ENCODE data around the gene POLR2E. TPM values are rescaled to one million over a fixed set of nuclear protein-coding genes. Genes with fewer than 3 reads are reported as not detected.

POLR2E gene
- total and polyA plus RNA-seq, 2 experiments from 2014 or later, result 257 to 286 TPM

- Mint-ChIP-seq H3K4me1 (peaks cover 15% of the 10 kb centered on the region), H3K9me3 (peaks cover 2% of the 10 kb centered on the region; the same call in 2 of the 3 replicates), H3K4me3 (no peak overlapping the region; the same call in 2 of the 3 replicates), H3K36me3 (ENCODE audit: low read depth) (peaks cover 54% of the 10 kb centered on the region), H3K27me3 (ENCODE audit: insufficient read depth, low read depth, poor library complexity) (peaks cover 46% of the 10 kb centered on the region), H3K27ac (no peak overlapping the region)
- Histone ChIP-seq H3K9me2 (ENCODE audit: insufficient read depth) (no peaks in the 10 kb centered on the region), H3K36me3 (ENCODE audit: insufficient read depth) (peaks cover 22% of the 10 kb centered on the region), H3K79me2 (replicated peaks; ENCODE audit: insufficient read depth) (peaks cover 6% of the 10 kb centered on the region; the same call in 1 of the 2 replicates), H3F3A (replicated peaks; ENCODE audit: low read depth) (peaks cover 46% of the 10 kb centered on the region), H3K4me3 (no peak overlapping the region), H4K20me1 (replicated peaks; ENCODE audit: insufficient read depth) (peaks cover 10% of the 10 kb centered on the region; the same call in 1 of the 2 replicates), H3K27ac (ENCODE audit: low read depth) (no peak overlapping the region), H2AFZ (no peak overlapping the region), H3K27me3 (ENCODE audit: insufficient read depth) (no peaks in the 10 kb centered on the region), H3K4me1 (ENCODE audit: insufficient read depth) (peaks cover 10% of the 10 kb centered on the region), H3K4me2 (no peak overlapping the region)
- DNase-seq (ENCODE audit: low spot score) (no peak), ATAC-seq (no peak)
- no peak for TF ChIP-seq POLR2AphosphoS5 (IDR thresholded peaks at IDR 0.05; ENCODE audit: low read depth)
- TF ChIP-seq, protein P1, sequence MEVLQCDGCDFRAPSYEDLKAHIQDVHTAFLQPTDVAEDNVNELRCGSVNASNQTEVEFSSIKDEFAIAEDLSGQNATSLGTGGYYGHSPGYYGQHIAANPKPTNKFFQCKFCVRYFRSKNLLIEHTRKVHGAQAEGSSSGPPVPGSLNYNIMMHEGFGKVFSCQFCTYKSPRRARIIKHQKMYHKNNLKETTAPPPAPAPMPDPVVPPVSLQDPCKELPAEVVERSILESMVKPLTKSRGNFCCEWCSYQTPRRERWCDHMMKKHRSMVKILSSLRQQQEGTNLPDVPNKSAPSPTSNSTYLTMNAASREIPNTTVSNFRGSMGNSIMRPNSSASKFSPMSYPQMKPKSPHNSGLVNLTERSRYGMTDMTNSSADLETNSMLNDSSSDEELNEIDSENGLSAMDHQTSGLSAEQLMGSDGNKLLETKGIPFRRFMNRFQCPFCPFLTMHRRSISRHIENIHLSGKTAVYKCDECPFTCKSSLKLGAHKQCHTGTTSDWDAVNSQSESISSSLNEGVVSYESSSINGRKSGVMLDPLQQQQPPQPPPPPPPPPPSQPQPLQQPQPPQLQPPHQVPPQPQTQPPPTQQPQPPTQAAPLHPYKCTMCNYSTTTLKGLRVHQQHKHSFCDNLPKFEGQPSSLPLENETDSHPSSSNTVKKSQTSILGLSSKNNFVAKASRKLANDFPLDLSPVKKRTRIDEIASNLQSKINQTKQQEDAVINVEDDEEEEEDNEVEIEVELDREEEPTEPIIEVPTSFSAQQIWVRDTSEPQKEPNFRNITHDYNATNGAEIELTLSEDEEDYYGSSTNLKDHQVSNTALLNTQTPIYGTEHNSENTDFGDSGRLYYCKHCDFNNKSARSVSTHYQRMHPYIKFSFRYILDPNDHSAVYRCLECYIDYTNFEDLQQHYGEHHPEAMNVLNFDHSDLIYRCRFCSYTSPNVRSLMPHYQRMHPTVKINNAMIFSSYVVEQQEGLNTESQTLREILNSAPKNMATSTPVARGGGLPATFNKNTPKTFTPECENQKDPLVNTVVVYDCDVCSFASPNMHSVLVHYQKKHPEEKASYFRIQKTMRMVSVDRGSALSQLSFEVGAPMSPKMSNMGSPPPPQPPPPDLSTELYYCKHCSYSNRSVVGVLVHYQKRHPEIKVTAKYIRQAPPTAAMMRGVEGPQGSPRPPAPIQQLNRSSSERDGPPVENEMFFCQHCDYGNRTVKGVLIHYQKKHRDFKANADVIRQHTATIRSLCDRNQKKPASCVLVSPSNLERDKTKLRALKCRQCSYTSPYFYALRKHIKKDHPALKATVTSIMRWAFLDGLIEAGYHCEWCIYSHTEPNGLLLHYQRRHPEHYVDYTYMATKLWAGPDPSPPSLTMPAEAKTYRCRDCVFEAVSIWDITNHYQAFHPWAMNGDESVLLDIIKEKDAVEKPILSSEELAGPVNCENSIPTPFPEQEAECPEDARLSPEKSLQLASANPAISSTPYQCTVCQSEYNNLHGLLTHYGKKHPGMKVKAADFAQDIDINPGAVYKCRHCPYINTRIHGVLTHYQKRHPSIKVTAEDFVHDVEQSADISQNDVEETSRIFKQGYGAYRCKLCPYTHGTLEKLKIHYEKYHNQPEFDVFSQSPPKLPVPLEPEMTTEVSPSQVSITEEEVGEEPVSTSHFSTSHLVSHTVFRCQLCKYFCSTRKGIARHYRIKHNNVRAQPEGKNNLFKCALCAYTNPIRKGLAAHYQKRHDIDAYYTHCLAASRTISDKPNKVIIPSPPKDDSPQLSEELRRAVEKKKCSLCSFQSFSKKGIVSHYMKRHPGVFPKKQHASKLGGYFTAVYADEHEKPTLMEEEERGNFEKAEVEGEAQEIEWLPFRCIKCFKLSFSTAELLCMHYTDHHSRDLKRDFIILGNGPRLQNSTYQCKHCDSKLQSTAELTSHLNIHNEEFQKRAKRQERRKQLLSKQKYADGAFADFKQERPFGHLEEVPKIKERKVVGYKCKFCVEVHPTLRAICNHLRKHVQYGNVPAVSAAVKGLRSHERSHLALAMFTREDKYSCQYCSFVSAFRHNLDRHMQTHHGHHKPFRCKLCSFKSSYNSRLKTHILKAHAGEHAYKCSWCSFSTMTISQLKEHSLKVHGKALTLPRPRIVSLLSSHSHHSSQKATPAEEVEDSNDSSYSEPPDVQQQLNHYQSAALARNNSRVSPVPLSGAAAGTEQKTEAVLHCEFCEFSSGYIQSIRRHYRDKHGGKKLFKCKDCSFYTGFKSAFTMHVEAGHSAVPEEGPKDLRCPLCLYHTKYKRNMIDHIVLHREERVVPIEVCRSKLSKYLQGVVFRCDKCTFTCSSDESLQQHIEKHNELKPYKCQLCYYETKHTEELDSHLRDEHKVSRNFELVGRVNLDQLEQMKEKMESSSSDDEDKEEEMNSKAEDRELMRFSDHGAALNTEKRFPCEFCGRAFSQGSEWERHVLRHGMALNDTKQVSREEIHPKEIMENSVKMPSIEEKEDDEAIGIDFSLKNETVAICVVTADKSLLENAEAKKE (CRISPR knock-in tag; IDR thresholded peaks at IDR 0.05), result no peak
- TF ChIP-seq EZH2 (IDR thresholded peaks at IDR 0.05; ENCODE audit: low read depth, unreplicated experiment), result no peak
- no peak for TF ChIP-seq ZNF331 (CRISPR knock-in tag; IDR thresholded peaks at IDR 0.05; ENCODE audit: low read depth)
- TF ChIP-seq JUNB (IDR thresholded peaks at IDR 0.05; ENCODE audit: unreplicated experiment), result no peak
Measured at GRCh38 chr19:1037621-1038064, 57.5 kb downstream of the POLR2E start.

Other genes starting within 250 kb of the POLR2E start
- not detected in 2 replicates for gene ELANE, start 243.1 kb downstream of the POLR2E start, total RNA-seq (2014; rRNA removed; shearing (Covaris generic))
- not detected in 2 replicates for gene ELANE, start 243.1 kb downstream of the POLR2E start, polyA plus RNA-seq (2016; fragmentation: Nextera tagmentation; extraction: Ambion mirVana)
- gene CFD, start 235.7 kb downstream of the POLR2E start, total RNA-seq (2014; rRNA removed; shearing (Covaris generic)), result 0.90 and 3.5 TPM in 2 replicates
- gene CFD, start 235.7 kb downstream of the POLR2E start, polyA plus RNA-seq (2016; fragmentation: Nextera tagmentation; extraction: Ambion mirVana), result 3.4 and 4.7 TPM in 2 replicates
- 62.3 and 73.6 TPM in 2 replicates for gene MED16, start 202.2 kb downstream of the POLR2E start, total RNA-seq (2014; rRNA removed; shearing (Covaris generic))
- 52.7 and 58.7 TPM in 2 replicates for gene MED16, start 202.2 kb downstream of the POLR2E start, polyA plus RNA-seq (2016; fragmentation: Nextera tagmentation; extraction: Ambion mirVana)
- gene RNU6-9, start 201.9 kb downstream of the POLR2E start, total RNA-seq (2014; rRNA removed; shearing (Covaris generic)), result not detected in 2 replicates
- gene RNU6-9, start 201.9 kb downstream of the POLR2E start, polyA plus RNA-seq (2016; fragmentation: Nextera tagmentation; extraction: Ambion mirVana), result not detected in 2 replicates
- 87.1 and 87.8 TPM in 2 replicates for gene R3HDM4, start 182.2 kb downstream of the POLR2E start, total RNA-seq (2014; rRNA removed; shearing (Covaris generic))
- 76.5 and 87.4 TPM in 2 replicates for gene R3HDM4, start 182.2 kb downstream of the POLR2E start, polyA plus RNA-seq (2016; fragmentation: Nextera tagmentation; extraction: Ambion mirVana)
- 2.4 and 4.0 TPM in 2 replicates for gene KISS1R, start 178.0 kb downstream of the POLR2E start, total RNA-seq (2014; rRNA removed; shearing (Covaris generic))
- 0.78 and 1.0 TPM in 2 replicates for gene KISS1R, start 178.0 kb downstream of the POLR2E start, polyA plus RNA-seq (2016; fragmentation: Nextera tagmentation; extraction: Ambion mirVana)
- 48.8 and 51.6 TPM in 2 replicates for gene ARID3A, start 169.3 kb downstream of the POLR2E start, total RNA-seq (2014; rRNA removed; shearing (Covaris generic))
- 33.6 and 36.6 TPM in 2 replicates for gene ARID3A, start 169.3 kb downstream of the POLR2E start, polyA plus RNA-seq (2016; fragmentation: Nextera tagmentation; extraction: Ambion mirVana)
- 112 and 157 TPM in 2 replicates for gene WDR18, start 111.0 kb downstream of the POLR2E start, total RNA-seq (2014; rRNA removed; shearing (Covaris generic))
- 155 and 156 TPM in 2 replicates for gene WDR18, start 111.0 kb downstream of the POLR2E start, polyA plus RNA-seq (2016; fragmentation: Nextera tagmentation; extraction: Ambion mirVana)
- 0.23 and 2.8 TPM in 2 replicates for gene GRIN3B, start 95.0 kb downstream of the POLR2E start, total RNA-seq (2014; rRNA removed; shearing (Covaris generic))
- 0.11 and 0.28 TPM in 2 replicates for gene GRIN3B, start 95.0 kb downstream of the POLR2E start, polyA plus RNA-seq (2016; fragmentation: Nextera tagmentation; extraction: Ambion mirVana)
- gene TMEM259, start 74.3 kb downstream of the POLR2E start, total RNA-seq (2014; rRNA removed; shearing (Covaris generic)), result 144 and 196 TPM in 2 replicates
- 82.8 and 84.5 TPM in 2 replicates for gene TMEM259, start 74.3 kb downstream of the POLR2E start, polyA plus RNA-seq (2016; fragmentation: Nextera tagmentation; extraction: Ambion mirVana)
- not detected in 2 replicates for gene RNU6-2, start 73.9 kb downstream of the POLR2E start, total RNA-seq (2014; rRNA removed; shearing (Covaris generic))
- gene RNU6-2, start 73.9 kb downstream of the POLR2E start, polyA plus RNA-seq (2016; fragmentation: Nextera tagmentation; extraction: Ambion mirVana), result not detected in 2 replicates
- 392 and 426 TPM in 2 replicates for gene CNN2, start 68.8 kb downstream of the POLR2E start, total RNA-seq (2014; rRNA removed; shearing (Covaris generic))
- gene CNN2, start 68.8 kb downstream of the POLR2E start, polyA plus RNA-seq (2016; fragmentation: Nextera tagmentation; extraction: Ambion mirVana), result 314 and 330 TPM in 2 replicates
- gene ABCA7, start 55.3 kb downstream of the POLR2E start, total RNA-seq (2014; rRNA removed; shearing (Covaris generic)), result 18.1 and 22.2 TPM in 2 replicates
- 27.4 and 30.3 TPM in 2 replicates for gene ABCA7, start 55.3 kb downstream of the POLR2E start, polyA plus RNA-seq (2016; fragmentation: Nextera tagmentation; extraction: Ambion mirVana)
- 56.0 and 71.8 TPM in 2 replicates for gene ARHGAP45, start 28.2 kb downstream of the POLR2E start, total RNA-seq (2014; rRNA removed; shearing (Covaris generic))
- gene ARHGAP45, start 28.2 kb downstream of the POLR2E start, polyA plus RNA-seq (2016; fragmentation: Nextera tagmentation; extraction: Ambion mirVana), result 24.7 and 28.3 TPM in 2 replicates
- 284 and 351 TPM in 2 replicates for gene GPX4, start 8.6 kb upstream of the POLR2E start, total RNA-seq (2014; rRNA removed; shearing (Covaris generic))
- 543 and 573 TPM in 2 replicates for gene GPX4, start 8.6 kb upstream of the POLR2E start, polyA plus RNA-seq (2016; fragmentation: Nextera tagmentation; extraction: Ambion mirVana)
- gene SBNO2, start 78.9 kb upstream of the POLR2E start, total RNA-seq (2014; rRNA removed; shearing (Covaris generic)), result 28.0 and 35.4 TPM in 2 replicates
- gene SBNO2, start 78.9 kb upstream of the POLR2E start, polyA plus RNA-seq (2016; fragmentation: Nextera tagmentation; extraction: Ambion mirVana), result 6.3 and 6.9 TPM in 2 replicates
- gene STK11, start 110.4 kb upstream of the POLR2E start, total RNA-seq (2014; rRNA removed; shearing (Covaris generic)), result 84.4 and 96.5 TPM in 2 replicates
- 19.4 and 23.7 TPM in 2 replicates for gene STK11, start 110.4 kb upstream of the POLR2E start, polyA plus RNA-seq (2016; fragmentation: Nextera tagmentation; extraction: Ambion mirVana)
- gene CBARP, start 142.6 kb upstream of the POLR2E start, total RNA-seq (2014; rRNA removed; shearing (Covaris generic)), result 10.8 and 14.1 TPM in 2 replicates
- 2.0 TPM in 2 replicates for gene CBARP, start 142.6 kb upstream of the POLR2E start, polyA plus RNA-seq (2016; fragmentation: Nextera tagmentation; extraction: Ambion mirVana)
- 78.7 and 139 TPM in 2 replicates for gene ATP5F1D, start 146.4 kb upstream of the POLR2E start, total RNA-seq (2014; rRNA removed; shearing (Covaris generic))
- 396 and 420 TPM in 2 replicates for gene ATP5F1D, start 146.4 kb upstream of the POLR2E start, polyA plus RNA-seq (2016; fragmentation: Nextera tagmentation; extraction: Ambion mirVana)
- gene MIDN, start 153.2 kb upstream of the POLR2E start, total RNA-seq (2014; rRNA removed; shearing (Covaris generic)), result 84.5 and 113 TPM in 2 replicates
- 28.6 and 33.3 TPM in 2 replicates for gene MIDN, start 153.2 kb upstream of the POLR2E start, polyA plus RNA-seq (2016; fragmentation: Nextera tagmentation; extraction: Ambion mirVana)
- 152 and 202 TPM in 2 replicates for gene CIRBP, start 174.0 kb upstream of the POLR2E start, total RNA-seq (2014; rRNA removed; shearing (Covaris generic))
- 153 and 160 TPM in 2 replicates for gene CIRBP, start 174.0 kb upstream of the POLR2E start, polyA plus RNA-seq (2016; fragmentation: Nextera tagmentation; extraction: Ambion mirVana)
- gene FAM174C, start 180.2 kb upstream of the POLR2E start, total RNA-seq (2014; rRNA removed; shearing (Covaris generic)), result 39.2 and 60.4 TPM in 2 replicates
- 62.3 and 68.0 TPM in 2 replicates for gene FAM174C, start 180.2 kb upstream of the POLR2E start, polyA plus RNA-seq (2016; fragmentation: Nextera tagmentation; extraction: Ambion mirVana)
- gene EFNA2, start 190.5 kb upstream of the POLR2E start, total RNA-seq (2014; rRNA removed; shearing (Covaris generic)), result 8.2 and 10.3 TPM in 2 replicates
- gene EFNA2, start 190.5 kb upstream of the POLR2E start, polyA plus RNA-seq (2016; fragmentation: Nextera tagmentation; extraction: Ambion mirVana), result 2.7 and 4.8 TPM in 2 replicates